Left kidney (tissue), 2 donors: Measurements from ENCODE around the gene MMP14. TPM values are rescaled to one million over a fixed set of nuclear protein-coding genes. Genes with fewer than 3 reads are reported as not detected.
"Not testable (repeated sequence)": the region's sequence is repeated elsewhere in the genome, so short reads cannot be mapped to it uniquely, and the experiment has no call there.

ENCODE experiments used
- DNase-seq: peaks from one replicate; pipeline ENCODE4 v3.0.0-alpha.2; 2013
- polyA plus RNA-seq: library from polyadenylated mRNA; unstranded; fragments of 120-200 nt; gene quantifications from one replicate; pipeline ENCODE4 v1.2.1, GENCODE V29; 2013; ENCODE audit not compliant: insufficient read length

Gene MMP14
- polyA plus RNA-seq, 1 donor: 125 TPM

DNA sequence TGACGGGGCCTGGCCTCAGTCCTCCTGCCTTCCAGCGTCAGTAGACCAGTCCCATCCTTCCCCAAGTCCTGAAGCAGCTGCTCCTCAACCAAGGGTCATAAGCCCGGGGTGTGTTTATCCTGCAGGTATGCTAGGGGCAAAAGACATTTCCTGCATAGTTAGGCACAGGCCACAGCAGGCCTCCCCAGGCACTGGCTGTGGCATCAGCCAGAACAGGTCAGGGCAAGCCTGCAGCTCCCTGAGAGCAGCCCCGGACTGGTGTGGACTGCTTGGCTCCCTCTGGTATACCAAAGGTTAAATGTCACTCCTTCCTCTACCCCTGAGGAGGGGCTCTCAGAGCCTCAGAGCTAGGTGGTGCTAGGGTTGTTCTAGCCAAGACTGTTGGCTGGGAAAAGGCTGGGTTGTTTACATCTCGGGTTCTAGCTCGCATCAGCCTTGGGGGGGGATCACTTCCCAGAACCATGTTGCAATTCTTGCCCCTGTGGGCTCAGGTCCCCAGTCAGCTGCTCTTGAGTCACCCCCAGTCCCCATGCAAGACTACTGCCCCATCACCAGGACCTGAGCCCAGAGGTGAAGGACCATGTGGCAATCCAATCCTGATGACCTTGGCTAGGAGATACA, 2.9 kb downstream of the MMP14 start:
- no peak for DNase-seq

DNA sequence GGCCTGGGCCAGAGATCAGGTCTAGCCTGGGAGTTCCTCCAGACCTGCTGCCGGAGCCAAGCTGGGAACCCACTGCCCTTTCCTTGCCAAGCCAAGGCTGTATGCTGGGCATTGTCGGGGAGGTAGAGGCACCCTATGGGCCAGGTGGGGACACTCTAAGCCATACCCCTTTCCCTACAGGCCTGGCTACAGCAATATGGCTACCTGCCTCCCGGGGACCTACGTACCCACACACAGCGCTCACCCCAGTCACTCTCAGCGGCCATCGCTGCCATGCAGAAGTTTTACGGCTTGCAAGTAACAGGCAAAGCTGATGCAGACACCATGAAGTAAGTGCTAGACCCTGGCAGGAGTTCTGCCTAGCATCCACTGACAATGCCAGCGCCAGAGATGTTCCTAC, 4.9 kb downstream of the MMP14 start:
- no peak for DNase-seq

DNA sequence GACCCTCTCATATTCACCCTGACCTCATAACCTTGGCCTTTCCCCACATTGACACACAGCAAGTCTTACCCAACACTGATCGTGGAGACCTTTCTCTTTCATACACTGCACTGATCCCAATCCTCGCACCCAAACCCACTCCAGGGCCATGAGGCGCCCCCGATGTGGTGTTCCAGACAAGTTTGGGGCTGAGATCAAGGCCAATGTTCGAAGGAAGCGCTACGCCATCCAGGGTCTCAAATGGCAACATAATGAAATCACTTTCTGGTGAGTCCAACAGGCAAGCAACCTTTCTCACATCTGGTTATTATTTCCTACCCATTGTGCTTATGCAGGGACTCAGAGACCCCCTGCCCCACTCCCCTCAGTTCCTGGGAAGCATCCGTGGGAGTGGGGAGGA, 5.4 kb downstream of the MMP14 start:
- DNase-seq: no peak

DNA sequence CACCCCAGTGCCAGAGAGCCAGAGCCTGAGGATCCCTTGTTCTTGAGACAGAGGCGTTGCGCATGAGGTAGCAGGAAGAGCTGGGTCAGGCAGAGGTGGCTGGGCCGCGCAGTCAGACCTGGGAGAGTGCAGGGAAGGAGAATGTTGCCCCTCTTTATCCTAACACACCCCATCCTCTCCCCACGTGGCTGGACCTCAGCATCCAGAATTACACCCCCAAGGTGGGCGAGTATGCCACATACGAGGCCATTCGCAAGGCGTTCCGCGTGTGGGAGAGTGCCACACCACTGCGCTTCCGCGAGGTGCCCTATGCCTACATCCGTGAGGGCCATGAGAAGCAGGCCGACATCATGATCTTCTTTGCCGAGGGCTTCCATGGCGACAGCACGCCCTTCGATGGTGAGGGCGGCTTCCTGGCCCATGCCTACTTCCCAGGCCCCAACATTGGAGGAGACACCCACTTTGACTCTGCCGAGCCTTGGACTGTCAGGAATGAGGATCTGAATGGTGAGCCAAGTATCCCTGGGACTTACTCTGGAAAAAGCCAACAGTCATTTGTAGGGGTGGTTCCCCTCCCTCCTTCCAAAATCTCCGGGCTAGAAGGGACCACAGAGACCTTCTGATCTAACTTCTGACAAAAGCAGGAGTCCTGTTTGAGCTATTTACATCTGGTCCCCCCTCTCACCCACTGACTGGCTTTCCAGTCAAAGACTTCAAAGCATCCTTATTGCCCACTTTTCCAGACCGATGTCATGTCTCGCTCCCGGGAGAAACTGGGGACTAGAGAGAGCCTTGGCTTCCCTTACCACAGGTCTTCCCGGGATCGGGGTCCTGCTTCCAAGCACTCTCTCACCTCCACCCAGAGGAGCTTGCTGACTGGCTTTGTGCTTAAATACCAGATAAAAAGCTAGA, 6.1 kb downstream of the MMP14 start:
- no peak for DNase-seq

DNA sequence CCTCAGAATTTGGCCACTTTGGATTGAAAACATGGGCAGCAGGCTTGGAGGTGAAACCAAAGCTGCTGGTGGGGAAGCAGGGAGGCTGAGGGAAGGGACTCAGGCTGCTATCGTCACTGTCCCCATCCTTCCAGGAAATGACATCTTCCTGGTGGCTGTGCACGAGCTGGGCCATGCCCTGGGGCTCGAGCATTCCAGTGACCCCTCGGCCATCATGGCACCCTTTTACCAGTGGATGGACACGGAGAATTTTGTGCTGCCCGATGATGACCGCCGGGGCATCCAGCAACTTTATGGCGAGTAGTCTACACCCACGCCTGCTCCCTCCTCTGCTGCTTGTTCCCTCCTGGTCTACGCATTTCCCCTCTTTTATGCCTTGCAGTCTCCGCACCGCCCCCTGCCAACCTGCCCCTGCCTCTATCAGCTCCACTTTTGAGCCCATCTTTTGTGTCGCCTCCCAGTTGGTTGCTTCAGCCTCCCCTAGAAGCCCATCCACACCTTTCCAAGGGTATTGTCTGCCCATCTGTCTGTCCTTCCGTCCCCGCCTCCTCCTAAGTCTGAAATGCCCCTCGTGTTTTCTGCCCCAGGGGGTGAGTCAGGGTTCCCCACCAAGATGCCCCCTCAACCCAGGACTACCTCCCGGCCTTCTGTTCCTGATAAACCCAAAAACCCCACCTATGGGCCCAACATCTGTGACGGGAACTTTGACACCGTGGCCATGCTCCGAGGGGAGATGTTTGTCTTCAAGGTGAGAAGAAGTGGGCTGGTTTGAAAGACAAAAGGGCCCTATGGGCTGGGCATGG, 6.9 kb downstream of the MMP14 start:
- DNase-seq: no peak

DNA sequence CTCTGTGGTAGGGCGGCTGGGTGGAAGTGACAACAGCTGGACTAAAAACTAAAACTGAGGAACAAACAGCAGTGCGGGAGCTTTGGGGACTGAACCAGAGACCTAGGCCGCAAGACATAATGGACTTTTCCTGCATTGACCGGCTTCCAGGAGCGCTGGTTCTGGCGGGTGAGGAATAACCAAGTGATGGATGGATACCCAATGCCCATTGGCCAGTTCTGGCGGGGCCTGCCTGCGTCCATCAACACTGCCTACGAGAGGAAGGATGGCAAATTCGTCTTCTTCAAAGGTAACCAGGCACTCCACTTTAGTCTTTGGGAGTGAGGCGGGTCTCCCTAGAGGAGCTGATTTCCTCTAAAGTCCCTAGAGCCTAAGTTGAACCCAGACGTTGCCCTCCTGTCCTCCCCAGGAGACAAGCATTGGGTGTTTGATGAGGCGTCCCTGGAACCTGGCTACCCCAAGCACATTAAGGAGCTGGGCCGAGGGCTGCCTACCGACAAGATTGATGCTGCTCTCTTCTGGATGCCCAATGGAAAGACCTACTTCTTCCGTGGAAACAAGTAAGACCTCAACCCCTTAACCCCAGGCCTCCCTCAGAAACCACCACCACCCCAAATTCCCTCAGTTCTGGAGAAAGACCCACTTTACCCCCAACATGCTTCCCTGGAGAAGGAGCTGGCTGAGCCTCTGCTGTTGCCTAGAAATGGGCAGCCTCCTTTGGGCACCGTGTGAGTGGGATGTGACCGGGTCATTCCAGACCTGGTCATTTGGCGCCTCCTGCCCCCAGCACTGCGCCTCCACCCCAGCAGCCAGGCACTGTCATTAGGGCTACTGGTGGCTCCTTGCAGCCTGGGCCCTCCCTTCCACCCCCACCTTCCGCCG, 8.1 kb downstream of the MMP14 start:
- DNase-seq: no peak

DNA sequence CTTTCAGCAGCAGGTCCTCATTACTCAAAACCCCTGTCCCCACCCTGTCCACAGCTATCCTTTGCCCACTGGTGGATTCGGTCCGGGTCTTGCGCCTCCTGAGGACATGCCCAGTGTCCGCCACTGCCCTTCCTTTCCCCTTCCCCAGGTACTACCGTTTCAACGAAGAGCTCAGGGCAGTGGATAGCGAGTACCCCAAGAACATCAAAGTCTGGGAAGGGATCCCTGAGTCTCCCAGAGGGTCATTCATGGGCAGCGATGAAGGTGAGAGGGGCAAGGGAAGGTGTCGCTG, 8.7 kb downstream of the MMP14 start:
- no peak for DNase-seq

DNA sequence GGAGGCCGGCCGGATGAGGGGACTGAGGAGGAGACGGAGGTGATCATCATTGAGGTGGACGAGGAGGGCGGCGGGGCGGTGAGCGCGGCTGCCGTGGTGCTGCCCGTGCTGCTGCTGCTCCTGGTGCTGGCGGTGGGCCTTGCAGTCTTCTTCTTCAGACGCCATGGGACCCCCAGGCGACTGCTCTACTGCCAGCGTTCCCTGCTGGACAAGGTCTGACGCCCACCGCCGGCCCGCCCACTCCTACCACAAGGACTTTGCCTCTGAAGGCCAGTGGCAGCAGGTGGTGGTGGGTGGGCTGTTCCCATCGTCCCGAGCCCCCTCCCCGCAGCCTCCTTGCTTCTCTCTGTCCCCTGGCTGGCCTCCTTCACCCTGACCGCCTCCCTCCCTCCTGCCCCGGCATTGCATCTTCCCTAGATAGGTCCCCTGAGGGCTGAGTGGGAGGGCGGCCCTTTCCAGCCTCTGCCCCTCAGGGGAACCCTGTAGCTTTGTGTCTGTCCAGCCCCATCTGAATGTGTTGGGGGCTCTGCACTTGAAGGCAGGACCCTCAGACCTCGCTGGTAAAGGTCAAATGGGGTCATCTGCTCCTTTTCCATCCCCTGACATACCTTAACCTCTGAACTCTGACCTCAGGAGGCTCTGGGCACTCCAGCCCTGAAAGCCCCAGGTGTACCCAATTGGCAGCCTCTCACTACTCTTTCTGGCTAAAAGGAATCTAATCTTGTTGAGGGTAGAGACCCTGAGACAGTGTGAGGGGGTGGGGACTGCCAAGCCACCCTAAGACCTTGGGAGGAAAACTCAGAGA, 9.6 kb downstream of the MMP14 start:
- no peak for DNase-seq

DNA sequence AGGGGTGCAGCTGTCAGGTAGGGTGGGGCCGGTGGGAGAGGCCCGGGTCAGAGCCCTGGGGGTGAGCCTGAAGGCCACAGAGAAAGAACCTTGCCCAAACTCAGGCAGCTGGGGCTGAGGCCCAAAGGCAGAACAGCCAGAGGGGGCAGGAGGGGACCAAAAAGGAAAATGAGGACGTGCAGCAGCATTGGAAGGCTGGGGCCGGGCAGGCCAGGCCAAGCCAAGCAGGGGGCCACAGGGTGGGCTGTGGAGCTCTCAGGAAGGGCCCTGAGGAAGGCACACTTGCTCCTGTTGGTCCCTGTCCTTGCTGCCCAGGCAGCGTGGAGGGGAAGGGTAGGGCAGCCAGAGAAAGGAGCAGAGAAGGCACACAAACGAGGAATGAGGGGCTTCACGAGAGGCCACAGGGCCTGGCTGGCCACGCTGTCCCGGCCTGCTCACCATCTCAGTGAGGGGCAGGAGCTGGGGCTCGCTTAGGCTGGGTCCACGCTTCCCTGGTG, 10.5 kb downstream of the MMP14 start:
- DNase-seq: no peak

DNA sequence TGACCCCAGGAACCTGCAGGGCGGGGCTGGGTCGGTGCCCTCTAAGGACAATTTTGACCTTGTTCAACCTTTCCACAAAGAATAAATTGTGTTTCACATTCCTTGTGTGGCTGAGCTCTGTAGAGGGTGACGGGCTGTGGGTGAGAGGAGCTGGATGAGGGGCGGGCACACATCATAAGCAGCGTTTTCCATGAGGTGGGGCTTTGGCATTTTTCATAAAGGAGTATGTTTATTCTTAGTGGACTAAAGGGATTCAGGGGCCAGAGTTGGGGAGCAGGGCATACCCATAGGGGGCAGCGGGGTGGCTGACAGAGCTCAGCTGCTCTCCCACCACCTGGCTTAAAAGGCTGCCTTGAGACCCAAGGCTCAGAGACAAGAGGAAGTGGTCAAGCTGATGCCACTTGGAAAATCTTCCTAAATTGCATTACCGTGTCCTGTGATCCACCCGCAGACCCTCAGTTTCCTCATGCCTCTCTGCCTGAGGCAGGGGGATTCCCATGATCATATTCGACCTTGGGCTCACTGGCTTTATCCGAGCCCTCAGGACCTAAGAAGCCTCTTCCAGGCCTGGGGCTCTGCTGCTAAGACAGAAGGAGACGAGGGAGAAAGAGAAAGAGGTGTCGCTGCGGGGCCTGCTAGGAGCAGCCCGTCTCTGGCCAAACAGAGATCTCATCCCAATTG, 11.4 kb downstream of the MMP14 start:
- DNase-seq: no peak

DNA sequence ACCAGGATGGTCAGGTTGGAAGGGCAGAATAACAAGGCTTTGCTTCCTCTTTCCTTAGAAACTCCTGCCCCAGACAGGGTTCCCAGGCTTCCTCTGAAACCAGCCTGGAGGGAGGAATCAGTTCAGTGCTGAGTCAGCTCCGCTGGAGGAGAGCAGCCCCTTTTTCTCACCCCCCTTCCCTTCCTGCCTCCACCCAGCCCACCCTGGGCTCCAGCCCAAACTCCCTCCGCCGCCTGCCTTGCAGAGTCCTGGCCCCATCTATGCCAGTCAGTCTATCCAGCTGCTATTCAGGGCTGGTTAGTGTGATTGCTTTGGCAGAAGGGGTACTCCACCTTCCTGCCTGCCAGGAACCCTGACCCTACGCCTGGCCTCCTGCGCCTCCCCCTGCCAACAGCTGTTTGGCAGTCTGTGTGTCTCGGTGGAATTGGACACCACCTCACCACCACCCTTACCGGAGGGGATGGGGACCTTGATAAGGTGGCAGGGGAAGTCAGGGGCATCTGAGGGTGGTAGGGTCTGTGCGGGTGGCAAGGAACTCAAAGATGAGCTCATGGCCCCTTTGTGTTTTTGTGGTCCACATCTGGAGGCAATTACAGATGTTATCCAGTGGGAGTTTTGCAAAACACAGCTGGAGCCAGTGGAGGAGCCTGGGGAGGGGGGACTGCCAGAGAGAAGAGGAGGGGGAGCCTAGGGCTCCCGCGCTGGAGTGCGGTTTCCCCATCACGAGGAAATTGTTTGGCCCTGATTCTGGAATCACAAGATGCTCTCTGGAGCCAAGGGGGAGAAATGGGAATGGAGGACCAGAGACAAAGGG, 12.2 kb downstream of the MMP14 start:
- peak; percentile 73 for DNase-seq

DNA sequence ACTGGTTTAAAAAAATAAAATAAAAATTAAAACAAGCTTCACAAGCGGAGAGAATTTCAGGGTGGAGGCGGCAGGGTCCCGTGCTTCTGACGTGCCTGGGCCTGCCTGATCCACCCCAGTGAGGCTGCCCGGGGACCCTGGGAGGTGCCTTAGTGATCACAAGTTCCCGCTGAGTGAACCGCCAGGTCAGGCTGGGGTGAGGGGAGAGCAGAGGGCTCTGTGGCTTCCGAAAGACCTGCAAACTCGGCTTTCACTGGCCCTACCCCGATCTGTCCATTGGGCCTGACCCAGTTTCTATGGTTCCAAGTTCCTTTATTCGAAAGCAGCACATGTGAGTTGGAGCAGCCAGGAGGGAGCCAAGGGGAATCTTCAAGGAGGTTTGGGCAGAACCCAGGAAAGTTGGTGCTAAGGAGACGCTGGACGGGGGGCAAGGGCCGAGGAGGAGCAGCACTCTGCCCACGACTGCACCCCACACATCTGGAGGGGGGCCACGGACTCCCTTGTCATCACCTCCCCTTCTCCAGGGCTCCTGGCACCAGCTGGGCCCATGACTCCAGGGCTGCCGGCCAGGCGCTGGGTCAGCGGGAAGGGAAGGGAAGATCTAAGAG, 12.9 kb downstream of the MMP14 start:
- DNase-seq: peak; percentile 22

DNA sequence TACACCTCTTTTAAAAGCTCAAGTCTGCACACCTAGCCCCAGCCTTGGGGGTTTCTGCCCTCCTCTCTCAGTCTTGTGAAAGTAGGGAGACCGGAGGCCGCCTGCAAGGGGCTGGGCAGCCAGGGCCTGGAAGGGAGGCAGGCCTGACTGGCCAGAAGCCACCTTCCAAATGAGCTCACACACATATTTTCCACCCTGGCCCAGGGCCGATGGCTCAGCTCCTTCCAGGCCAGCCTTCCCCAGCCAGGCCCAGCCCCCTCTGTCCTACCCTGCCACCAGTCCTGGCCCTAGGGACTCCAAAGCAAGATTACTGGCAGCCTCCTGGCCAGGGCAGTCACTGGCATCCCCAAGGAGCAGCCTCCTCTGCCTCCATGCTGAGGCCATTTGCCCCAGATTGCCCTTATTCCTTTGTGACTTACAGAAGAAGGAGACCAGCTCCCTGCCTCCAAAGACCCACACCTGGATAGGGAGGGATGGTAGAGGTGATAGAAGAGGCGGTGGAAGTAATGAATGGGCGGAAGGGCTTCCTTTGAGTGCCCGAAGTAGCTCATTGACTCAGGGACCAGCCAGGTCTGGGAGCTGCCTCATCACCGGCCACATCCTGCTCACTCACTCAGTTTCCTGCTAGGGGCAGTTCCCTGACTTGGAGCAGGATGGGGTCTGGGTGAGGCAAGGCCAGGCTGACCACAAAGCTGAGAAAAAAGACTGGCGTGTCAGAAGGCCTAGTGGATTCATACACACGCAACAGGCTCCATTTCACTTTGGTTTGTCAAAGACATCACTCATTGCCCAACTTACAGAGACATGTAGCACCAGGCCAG, 14.8 kb downstream of the MMP14 start:
- DNase-seq: no peak

DNA sequence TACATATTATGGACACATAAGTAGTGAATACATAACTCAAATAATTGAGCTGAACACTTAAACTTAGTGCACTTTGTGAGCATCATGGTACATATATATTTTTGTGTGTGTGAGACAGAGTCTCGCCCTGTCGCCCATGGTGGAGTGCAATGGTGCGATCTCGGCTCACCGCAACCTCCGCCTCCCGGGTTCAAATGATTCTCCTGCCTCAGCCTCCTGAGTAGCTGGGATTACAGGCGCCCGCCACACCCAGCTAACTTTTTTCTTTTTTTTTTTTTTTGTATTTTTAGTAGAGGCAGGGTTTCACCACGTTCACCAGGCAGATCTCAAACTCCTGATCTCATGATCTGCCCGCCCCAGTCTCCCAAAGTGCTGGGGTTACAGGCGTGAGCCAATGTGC, 15.8 kb downstream of the MMP14 start:
- DNase-seq: not testable (repeated sequence)

DNA sequence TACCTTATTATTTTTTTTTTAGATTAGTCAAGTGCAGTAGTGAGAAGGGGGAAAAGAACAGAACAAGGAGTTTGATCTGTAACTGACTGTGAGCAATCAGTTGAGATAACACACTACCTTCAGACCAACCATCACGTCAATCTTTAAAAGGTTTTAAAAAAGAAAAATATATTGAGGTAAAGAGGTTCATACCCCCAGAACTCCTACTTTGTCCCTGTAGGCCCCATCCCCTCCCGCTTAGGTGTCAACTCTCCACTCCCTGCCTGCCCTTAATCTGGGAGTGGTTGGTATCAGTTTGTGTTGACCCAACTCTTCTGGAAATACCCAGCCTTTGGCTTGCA, 16.2 kb downstream of the MMP14 start:
- no peak for DNase-seq

DNA sequence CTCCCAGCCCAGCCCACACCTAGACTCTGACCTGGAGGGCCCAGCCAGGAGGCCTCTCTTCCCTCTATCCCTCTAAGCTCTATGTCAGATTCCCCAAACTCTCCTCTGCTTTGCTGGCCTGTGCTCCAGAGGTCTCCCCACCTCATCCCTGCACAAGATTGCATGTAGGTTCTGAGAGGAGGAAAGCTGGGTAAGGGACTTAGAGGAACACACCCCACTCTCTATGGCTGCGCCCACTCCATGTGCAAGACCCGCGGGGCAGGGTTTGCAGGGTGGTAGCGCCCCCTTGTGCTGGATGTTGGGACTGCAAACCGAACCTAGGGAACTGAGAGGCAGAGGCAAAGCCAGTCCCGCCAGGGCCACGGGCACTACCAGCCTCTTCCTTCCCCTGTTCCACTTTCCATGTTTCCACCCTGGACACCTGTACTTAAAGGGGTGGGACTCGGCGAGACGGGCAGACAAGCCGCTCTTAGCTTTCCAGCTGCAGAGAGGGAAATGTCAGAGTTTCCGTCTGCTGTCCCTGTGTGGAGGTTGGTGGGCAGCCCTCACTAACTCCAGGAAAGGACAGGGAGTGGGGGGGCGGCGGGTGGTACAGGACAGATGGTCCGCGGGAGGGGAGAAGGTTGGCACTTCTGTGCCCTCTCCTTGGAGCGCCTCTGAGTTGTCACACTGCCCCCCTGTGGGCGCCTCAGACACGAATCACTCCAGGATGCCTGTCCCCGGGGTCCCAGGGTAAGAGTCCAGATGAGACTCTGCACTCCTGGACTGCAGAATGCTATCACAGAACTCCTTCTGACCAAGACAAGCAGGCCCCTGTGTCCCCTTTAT, 16.8 kb downstream of the MMP14 start:
- DNase-seq: peak; percentile 90

DNA sequence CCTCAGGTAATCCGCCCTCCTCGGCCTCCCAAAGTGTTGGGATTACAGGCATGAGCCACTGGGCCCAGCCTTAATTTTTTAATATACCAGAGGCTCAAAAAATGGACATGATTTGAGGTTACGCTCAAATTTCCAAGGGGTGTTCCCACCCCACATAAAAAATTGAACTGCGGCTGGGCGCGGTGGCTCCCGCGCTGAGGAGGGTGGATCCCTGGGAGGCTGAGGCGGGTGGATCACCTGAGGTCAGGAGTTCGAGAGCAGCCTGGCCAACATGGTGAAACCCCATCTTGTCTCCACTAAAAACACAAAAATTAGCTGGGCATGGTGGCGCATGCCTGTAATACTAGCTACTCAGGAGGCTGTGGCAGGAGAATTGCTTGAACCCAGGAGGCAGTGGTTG, 17.9 kb downstream of the MMP14 start:
- DNase-seq: not testable (repeated sequence)
